Activated CD8-positive, alpha-beta memory T cell treated with anti-CD3 and anti-CD28 coated beads for 1 hour (primary cell): Measurements from ENCODE around the gene RTN4RL1.
"Not testable (repeated sequence)": the region's sequence is repeated elsewhere in the genome, so short reads cannot be mapped to it uniquely, and the experiment has no call there.

Experiments
- DNase-seq, 2 donors: peaks; one replicate each; pipeline ENCODE4 v3.0.0-alpha.2; 2020; ENCODE audit warnings: low read depth in 1 of 2; ENCODE audit errors: extremely low read depth in 1 of 2

RTN4RL1 gene

GRCh38 chr17:2008332-2009126 is 16.6 kb downstream of the RTN4RL1 start:
- DNase-seq = no peak

GRCh38 chr17:2004435-2004952 is 20.6 kb downstream of the RTN4RL1 start:
- no peak for DNase-seq

GRCh38 chr17:2003525-2003924 is 21.6 kb downstream of the RTN4RL1 start:
- no peak for DNase-seq

GRCh38 chr17:2002767-2003329 is 22.3 kb downstream of the RTN4RL1 start:
- DNase-seq = no peak

- DNase-seq = no peak
Measured at GRCh38 chr17:1999557-2000251, 25.4 kb downstream of the RTN4RL1 start.

GRCh38 chr17:1997927-1998742 is 27.0 kb downstream of the RTN4RL1 start:
- no peak for DNase-seq

- DNase-seq = no peak
Measured at GRCh38 chr17:1997289-1997926, 27.7 kb downstream of the RTN4RL1 start.

- no peak for DNase-seq
Measured at GRCh38 chr17:1996800-1997288, 28.3 kb downstream of the RTN4RL1 start.

- DNase-seq = no peak
Measured at GRCh38 chr17:1995907-1996799, 29.0 kb downstream of the RTN4RL1 start.

GRCh38 chr17:1995321-1995892 is 29.7 kb downstream of the RTN4RL1 start:
- DNase-seq = no peak

GRCh38 chr17:1994707-1995106 is 30.4 kb downstream of the RTN4RL1 start:
- DNase-seq = no peak

GRCh38 chr17:1992541-1992940 is 32.6 kb downstream of the RTN4RL1 start:
- no peak for DNase-seq

- DNase-seq = no peak
Measured at GRCh38 chr17:1989135-1989534, 36.0 kb downstream of the RTN4RL1 start.

GRCh38 chr17:1986783-1987451 is 38.2 kb downstream of the RTN4RL1 start:
- no peak for DNase-seq

- no peak for DNase-seq
Measured at GRCh38 chr17:1985686-1986085, 39.4 kb downstream of the RTN4RL1 start.

GRCh38 chr17:1985093-1985492 is 40.0 kb downstream of the RTN4RL1 start:
- DNase-seq = no peak

- not testable (repeated sequence) for DNase-seq
Measured at GRCh38 chr17:1982793-1983366, 42.3 kb downstream of the RTN4RL1 start.

- DNase-seq = no peak
Measured at GRCh38 chr17:1980665-1981250, 44.4 kb downstream of the RTN4RL1 start.
